ENCODE data around the gene CMBL. TPM values are rescaled to one million over a fixed set of nuclear protein-coding genes. Genes with fewer than 3 reads are reported as not detected.

CMBL gene
- total RNA-seq: 24.1 TPM
- 10 to 100 TPM; 50.8 to 89.7 (median 77.7) TPM for polyA plus RNA-seq (ENCODE audit: insufficient read depth in 1 of 8, insufficient read length in 8 of 8, low replicate concordance in 1 of 8)
- long read RNA-seq, donor 1, transcript CMBL-201 (6 exons, 2,335 nt): major isoform, 15 of 55 reads
- long read RNA-seq, donor 1, partial matches to known transcripts: 38 of 55 reads
- long read RNA-seq, donor 1, other reads (novel, unspliced or antisense): 0 of 55 reads
- long read RNA-seq, donor 2, transcript CMBL-201 (6 exons, 2,335 nt): major isoform, 5 of 6 reads
- long read RNA-seq, donor 2, partial matches to known transcripts: 0 of 6 reads
- long read RNA-seq, donor 2, other reads (novel, unspliced or antisense): 0 of 6 reads
- long read RNA-seq, donor 3, transcript CMBL-201 (6 exons, 2,335 nt): major isoform, 44 of 150 reads
- long read RNA-seq, donor 3, partial matches to known transcripts: 95 of 150 reads
- long read RNA-seq, donor 3, other reads (novel, unspliced or antisense): 7 of 150 reads
- long read RNA-seq, donor 4, transcript CMBL-201 (6 exons, 2,335 nt): major isoform, 21 of 35 reads
- long read RNA-seq, donor 4, partial matches to known transcripts: 12 of 35 reads
- long read RNA-seq, donor 4, other reads (novel, unspliced or antisense): 0 of 35 reads
- long read RNA-seq, donor 5, transcript CMBL-201 (6 exons, 2,335 nt): major isoform, 45 of 143 reads
- long read RNA-seq, donor 5, partial matches to known transcripts: 89 of 143 reads
- long read RNA-seq, donor 5, other reads (novel, unspliced or antisense): 6 of 143 reads
- long read RNA-seq, donor 6, transcript CMBL-204 (4 exons, 901 nt): minor isoform, 5 of 103 reads
- long read RNA-seq, donor 6, transcript CMBL-201 (6 exons, 2,335 nt): major isoform, 50 of 103 reads
- long read RNA-seq, donor 6, partial matches to known transcripts: 46 of 103 reads
- long read RNA-seq, donor 6, other reads (novel, unspliced or antisense): 0 of 103 reads
- long read RNA-seq, donor 7, transcript CMBL-201 (6 exons, 2,335 nt): major isoform, 28 of 82 reads
- long read RNA-seq, donor 7, partial matches to known transcripts: 45 of 82 reads
- long read RNA-seq, donor 7, other reads (novel, unspliced or antisense): 8 of 82 reads
- long read RNA-seq, donor 8, transcript CMBL-201 (6 exons, 2,335 nt): major isoform, 14 of 34 reads
- long read RNA-seq, donor 8, partial matches to known transcripts: 20 of 34 reads
- long read RNA-seq, donor 8, other reads (novel, unspliced or antisense): 0 of 34 reads
- long read RNA-seq, donor 9, transcript CMBL-201 (6 exons, 2,335 nt): major isoform, 28 of 73 reads
- long read RNA-seq, donor 9, partial matches to known transcripts: 45 of 73 reads
- long read RNA-seq, donor 9, other reads (novel, unspliced or antisense): 0 of 73 reads
- long read RNA-seq, donor 10, transcript CMBL-201 (6 exons, 2,335 nt): major isoform, 42 of 96 reads
- long read RNA-seq, donor 10, partial matches to known transcripts: 52 of 96 reads
- long read RNA-seq, donor 10, other reads (novel, unspliced or antisense): 0 of 96 reads
- long read RNA-seq, donor 11, transcript CMBL-201 (6 exons, 2,335 nt): major isoform, 28 of 63 reads
- long read RNA-seq, donor 11, partial matches to known transcripts: 35 of 63 reads
- long read RNA-seq, donor 11, other reads (novel, unspliced or antisense): 0 of 63 reads

DNA sequence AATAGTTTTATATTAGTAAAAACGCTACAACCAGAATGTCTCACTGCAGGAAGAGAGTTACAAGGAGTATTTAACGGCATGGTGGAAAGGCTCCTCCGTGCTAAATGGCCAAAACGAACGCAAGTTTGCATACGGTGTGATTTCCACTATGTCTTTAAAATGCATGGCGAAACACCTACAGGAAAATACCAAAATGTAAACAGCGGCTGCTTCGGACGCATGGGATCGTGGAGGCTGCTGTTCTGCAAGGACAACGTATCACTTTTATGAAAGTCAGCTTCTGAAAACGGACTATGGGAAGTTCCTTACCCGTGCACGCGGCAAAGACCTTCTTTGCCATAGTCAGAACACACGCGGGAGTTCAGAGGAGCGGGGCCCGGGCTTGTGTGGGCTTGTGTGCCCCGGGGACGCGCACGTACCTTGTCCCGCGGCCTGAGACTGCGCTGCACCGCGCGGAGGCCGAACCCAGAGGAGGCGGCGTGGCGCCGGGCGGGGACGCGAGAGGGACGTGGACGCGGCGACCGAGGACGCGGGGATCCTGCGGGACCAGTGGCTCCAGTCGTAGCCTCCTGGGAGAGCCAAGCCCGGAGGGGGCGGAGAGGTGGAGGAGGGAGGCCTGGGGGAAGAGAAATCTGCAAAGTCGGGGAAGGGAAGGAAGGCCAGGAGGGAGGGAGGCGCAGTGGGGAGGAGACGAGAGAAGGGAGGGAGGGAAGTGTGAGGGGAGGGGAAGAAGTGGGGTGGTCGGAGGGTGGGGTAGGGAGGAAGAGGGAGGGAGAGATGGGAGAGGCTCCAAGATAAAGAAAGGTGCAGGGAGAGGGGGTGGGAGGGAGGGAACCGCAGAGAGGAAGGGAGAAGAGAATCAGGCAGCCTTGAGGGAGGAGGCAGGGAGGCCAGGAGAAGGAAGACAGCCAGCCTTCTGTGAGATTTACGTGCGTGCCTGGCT, at the start of gene CMBL:
CMBL (minus strand) TSS at position 697 of the 943 bp plus-strand sequence. CDS start 17,140 bp downstream, outside the sequence.
- peak; percentile 68 for DNase-seq
- H3K4me1 ChIP-seq (ENCODE audit: control insufficient read depth, insufficient read depth, low read length): peaks cover 23% of the 10 kb centered on the region

DNA sequence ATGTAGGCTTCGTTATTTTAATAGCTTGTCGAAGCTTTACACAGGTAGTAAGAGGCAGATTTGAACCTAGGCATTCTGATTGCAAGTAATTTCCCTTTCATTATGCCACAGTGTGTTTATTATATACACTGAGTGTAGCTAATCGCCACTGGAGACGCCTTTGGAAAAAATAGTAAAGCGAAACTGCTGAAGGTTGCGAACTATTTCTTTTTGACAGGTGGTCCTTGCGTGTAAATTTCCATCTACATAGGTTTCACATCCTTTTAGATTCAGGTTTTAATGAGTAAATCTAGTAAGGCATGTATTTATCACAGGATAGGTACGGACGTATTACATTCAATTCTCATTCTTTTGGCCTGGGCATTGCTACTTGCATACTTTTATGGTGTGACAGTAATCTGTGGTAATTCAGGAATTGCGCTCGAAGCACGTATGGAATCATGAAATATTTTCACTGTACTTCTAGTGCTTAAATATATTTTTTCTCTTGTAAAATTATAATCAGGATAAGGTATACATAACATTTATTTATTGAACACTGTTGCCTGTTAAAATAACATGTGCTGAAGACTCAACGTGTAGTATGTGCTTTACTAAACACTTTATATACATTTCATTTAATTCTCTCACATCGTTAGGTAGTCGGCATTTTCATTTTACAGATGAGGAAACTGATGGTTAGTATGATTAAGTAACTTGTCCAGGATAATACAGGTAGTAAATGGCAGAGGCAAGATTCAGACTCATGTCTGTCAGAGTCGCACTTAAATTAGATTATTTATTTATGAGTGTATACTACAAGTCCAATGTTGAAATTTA, 47.6 kb upstream of the CMBL start:
- Histone ChIP-seq H3K4me1 (ENCODE audit: control insufficient read depth, insufficient read depth, low read length) (peaks cover 16% of the 10 kb centered on the region), H3K36me3 (ENCODE audit: control insufficient read depth, insufficient read depth, low read length) (peaks cover under 1% of the 10 kb centered on the region), H3K27me3 (ENCODE audit: control insufficient read depth, insufficient read depth, low read length) (no peaks in the 10 kb centered on the region), H3K4me3 (ENCODE audit: low read length) (peak overlapping the region; percentile 89), H3K27ac (ENCODE audit: low read length) (peak overlapping the region; percentile 99), H3K9me3 (replicated peaks; ENCODE audit: control insufficient read depth, low read depth, low read length) (no peaks in the 10 kb centered on the region)
- no CpG with 5 or more reads among the region's 16 CpGs for WGBS (ENCODE audit: insufficient coverage)
- peak; percentile 72 for DNase-seq

More for the DNA sequence above, at the start of gene CMBL:
- 1% methylated on average over 54 of the region's 56 CpGs for WGBS (ENCODE audit: insufficient coverage)
- peaks cover 3% of the 10 kb centered on the region for H3K36me3 ChIP-seq (ENCODE audit: control insufficient read depth, insufficient read depth, low read length)
- H3K4me3 ChIP-seq (ENCODE audit: low read length): peak within 1 kb of the TSS; percentile 64
- no peaks in the 10 kb centered on the region for H3K9me3 ChIP-seq (replicated peaks; ENCODE audit: control insufficient read depth, low read depth, low read length)
- H3K27me3 ChIP-seq (ENCODE audit: control insufficient read depth, insufficient read depth, low read length): peaks cover 3% of the 10 kb centered on the region
- H3K27ac ChIP-seq (ENCODE audit: low read length): peak within 1 kb of the TSS; percentile 80

DNA sequence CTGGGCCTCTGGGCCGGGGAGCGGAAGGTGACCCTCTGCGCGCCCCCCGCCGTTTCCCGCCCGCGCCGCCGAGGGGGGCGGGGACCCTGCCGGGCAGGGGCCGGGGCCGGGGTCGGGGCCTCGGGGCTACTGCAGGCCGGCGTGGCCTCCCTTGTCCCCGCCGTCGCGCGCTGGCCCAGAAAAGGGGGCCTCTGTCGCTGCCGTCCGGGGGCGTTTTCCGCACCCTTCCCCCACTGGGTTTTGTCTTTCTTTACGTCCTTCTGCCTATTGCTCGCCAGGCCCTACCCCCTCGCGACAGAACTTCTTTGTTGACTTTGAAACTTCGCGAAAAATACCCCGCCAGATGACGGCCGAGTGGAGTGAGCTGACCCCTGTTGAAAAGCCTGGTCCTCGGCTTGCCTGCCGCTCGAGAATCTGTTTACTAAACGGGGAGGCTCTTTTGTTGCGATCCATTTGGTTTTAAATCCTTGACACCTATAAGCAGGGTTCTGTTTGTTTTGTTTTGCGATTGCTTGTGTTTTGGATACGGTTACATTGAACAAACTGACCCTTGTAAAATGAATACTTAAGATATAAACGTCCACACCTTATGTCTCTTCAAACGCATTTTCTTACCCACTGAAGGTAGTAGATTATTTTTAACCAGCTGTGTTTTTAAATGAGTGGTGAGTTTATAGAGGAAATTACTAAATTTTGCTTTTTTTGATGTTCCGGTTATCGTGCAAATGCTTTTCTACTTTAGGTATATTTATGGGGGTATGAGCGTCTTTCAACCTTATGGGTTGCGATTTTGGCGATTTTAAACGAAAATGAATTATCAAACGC, 46.6 kb upstream of the CMBL start:
- peak; percentile 89 for DNase-seq
- peaks cover 14% of the 10 kb centered on the region for H3K4me1 ChIP-seq (ENCODE audit: control insufficient read depth, insufficient read depth, low read length)
- no peaks in the 10 kb centered on the region for H3K27me3 ChIP-seq (ENCODE audit: control insufficient read depth, insufficient read depth, low read length)
- H3K36me3 ChIP-seq (ENCODE audit: control insufficient read depth, insufficient read depth, low read length): no peaks in the 10 kb centered on the region
- peak overlapping the region; percentile 99 for H3K27ac ChIP-seq (ENCODE audit: low read length)
- WGBS (ENCODE audit: insufficient coverage): 0% methylated on average over 42 of the region's 54 CpGs
- no peaks in the 10 kb centered on the region for H3K9me3 ChIP-seq (replicated peaks; ENCODE audit: control insufficient read depth, low read depth, low read length)
- H3K4me3 ChIP-seq (ENCODE audit: low read length): peak overlapping the region; percentile 89

- H3K27ac ChIP-seq (ENCODE audit: low read length): peak within 1 kb of the TSS; percentile 99
- H3K4me3 ChIP-seq (ENCODE audit: low read length): peak within 1 kb of the TSS; percentile 89
- H3K27me3 ChIP-seq (ENCODE audit: control insufficient read depth, insufficient read depth, low read length): no peaks in the 10 kb centered on the region
- no peaks in the 10 kb centered on the region for H3K9me3 ChIP-seq (replicated peaks; ENCODE audit: control insufficient read depth, low read depth, low read length)
- no peaks in the 10 kb centered on the region for H3K36me3 ChIP-seq (ENCODE audit: control insufficient read depth, insufficient read depth, low read length)
- DNase-seq: peak; percentile 96
- H3K4me1 ChIP-seq (ENCODE audit: control insufficient read depth, insufficient read depth, low read length): peaks cover 14% of the 10 kb centered on the region
- under 1% methylated on average over 89 of the region's 92 CpGs for WGBS (ENCODE audit: insufficient coverage)
Observed at GRCh38 chr5:10353241-10354047, 45.7 kb upstream of the CMBL start, which contains the start of gene MARCHF6. TSS of gene MARCHF6 (plus strand) at chr5:10353695. CDS start at chr5:10353899, 204 bp downstream.

GRCh38 chr5:10352430-10353240, 44.9 kb upstream of the CMBL start:
- peaks cover 12% of the 10 kb centered on the region for H3K4me1 ChIP-seq (ENCODE audit: control insufficient read depth, insufficient read depth, low read length)
- peak; percentile 84 for DNase-seq
- WGBS (ENCODE audit: insufficient coverage): 0% methylated on average over 3 of the region's 19 CpGs
- H3K36me3 ChIP-seq (ENCODE audit: control insufficient read depth, insufficient read depth, low read length): no peaks in the 10 kb centered on the region
- no peaks in the 10 kb centered on the region for H3K27me3 ChIP-seq (ENCODE audit: control insufficient read depth, insufficient read depth, low read length)
- peak overlapping the region; percentile 89 for H3K4me3 ChIP-seq (ENCODE audit: low read length)
- no peaks in the 10 kb centered on the region for H3K9me3 ChIP-seq (replicated peaks; ENCODE audit: control insufficient read depth, low read depth, low read length)
- H3K27ac ChIP-seq (ENCODE audit: low read length): peak overlapping the region; percentile 99

DNA sequence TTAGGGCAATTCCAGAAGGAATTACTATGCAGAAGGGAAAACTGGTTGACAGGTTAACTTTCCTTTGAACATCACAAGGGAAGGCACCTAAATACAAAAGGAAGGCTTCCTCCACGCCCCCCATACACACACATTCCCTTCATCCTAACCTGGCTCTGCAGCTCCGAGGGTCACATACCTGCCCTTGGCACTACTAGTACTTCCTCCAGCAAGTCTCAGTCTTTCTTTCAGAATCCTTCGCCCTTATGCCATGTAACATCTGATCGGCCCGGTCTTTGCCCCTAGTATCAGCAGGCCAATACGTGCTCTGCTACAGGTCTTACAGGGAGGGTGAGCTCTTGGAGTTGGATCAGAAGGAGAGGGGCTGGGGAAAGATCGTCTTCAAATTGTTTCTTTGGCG, 44.2 kb upstream of the CMBL start:
- no peak for DNase-seq
- 72% methylated on average over 3 of the region's 8 CpGs for WGBS (ENCODE audit: insufficient coverage)
- no peak overlapping the region for H3K4me3 ChIP-seq (ENCODE audit: low read length)
- H3K4me1 ChIP-seq (ENCODE audit: control insufficient read depth, insufficient read depth, low read length): peaks cover 10% of the 10 kb centered on the region
- no peaks in the 10 kb centered on the region for H3K27me3 ChIP-seq (ENCODE audit: control insufficient read depth, insufficient read depth, low read length)
- no peaks in the 10 kb centered on the region for H3K9me3 ChIP-seq (replicated peaks; ENCODE audit: control insufficient read depth, low read depth, low read length)
- H3K36me3 ChIP-seq (ENCODE audit: control insufficient read depth, insufficient read depth, low read length): no peaks in the 10 kb centered on the region
- no peak overlapping the region for H3K27ac ChIP-seq (ENCODE audit: low read length)

Measured in muscle of leg (tissue), 16 donors.